GM12875 (cell line): ENCODE measurements around the gene MDH1.

ENCODE experiments used
- H3K4me3 ChIP-seq: one replicate; pipeline ENCODE4 v1.5.1; 2011; ENCODE audit warnings: low read depth, low read length, control low read depth
- TF ChIP-seq, protein P1 (sequence below): IDR thresholded peaks from 2 replicates; pipeline ENCODE4 v1.5.1; 2011; ENCODE audit warnings: low read depth, mild to moderate bottlenecking, control low read depth, inconsistent platforms, low read length, moderate library complexity, borderline replicate concordance; ENCODE audit not compliant: insufficient read depth

The MDH1 gene

DNA sequence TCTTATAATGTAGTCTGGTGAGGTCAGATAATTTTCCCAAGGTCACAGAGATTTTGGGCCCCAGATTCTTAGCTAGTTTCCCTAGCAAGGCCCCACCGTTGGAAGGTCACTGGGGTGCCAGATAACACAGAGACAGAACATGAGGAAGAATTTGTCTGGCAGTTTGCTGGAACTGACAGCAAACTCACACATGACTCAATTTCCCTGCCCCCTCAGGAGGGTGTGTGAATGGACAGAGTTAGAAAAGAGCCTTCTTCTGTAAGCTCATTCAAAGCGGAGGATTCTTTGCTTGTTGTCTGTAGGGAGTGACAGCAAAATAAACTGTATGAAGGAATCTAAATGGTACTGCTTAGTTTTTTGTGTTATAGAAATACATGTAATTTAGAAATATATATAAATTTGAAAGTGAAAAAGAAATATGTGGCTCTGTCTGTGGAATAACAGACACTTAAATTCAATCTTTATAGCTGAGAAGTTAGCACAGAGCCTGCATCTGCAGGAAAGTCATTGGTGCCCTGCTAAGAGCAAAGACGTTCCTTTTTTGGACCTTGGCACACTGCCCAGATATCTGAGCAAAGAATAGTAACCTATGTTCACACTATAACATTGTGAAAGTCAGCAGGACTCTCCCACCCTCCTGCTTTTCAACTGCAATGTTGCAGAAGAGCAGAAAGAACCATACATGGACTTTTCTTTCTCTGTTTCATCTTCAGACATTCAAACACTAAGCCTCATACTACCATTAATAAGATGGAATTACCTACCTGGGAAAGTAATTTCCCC is 2.1 kb downstream of the MDH1 start:
- TF ChIP-seq, protein P1, sequence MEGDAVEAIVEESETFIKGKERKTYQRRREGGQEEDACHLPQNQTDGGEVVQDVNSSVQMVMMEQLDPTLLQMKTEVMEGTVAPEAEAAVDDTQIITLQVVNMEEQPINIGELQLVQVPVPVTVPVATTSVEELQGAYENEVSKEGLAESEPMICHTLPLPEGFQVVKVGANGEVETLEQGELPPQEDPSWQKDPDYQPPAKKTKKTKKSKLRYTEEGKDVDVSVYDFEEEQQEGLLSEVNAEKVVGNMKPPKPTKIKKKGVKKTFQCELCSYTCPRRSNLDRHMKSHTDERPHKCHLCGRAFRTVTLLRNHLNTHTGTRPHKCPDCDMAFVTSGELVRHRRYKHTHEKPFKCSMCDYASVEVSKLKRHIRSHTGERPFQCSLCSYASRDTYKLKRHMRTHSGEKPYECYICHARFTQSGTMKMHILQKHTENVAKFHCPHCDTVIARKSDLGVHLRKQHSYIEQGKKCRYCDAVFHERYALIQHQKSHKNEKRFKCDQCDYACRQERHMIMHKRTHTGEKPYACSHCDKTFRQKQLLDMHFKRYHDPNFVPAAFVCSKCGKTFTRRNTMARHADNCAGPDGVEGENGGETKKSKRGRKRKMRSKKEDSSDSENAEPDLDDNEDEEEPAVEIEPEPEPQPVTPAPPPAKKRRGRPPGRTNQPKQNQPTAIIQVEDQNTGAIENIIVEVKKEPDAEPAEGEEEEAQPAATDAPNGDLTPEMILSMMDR = no peak
- H3K4me3 ChIP-seq = no peak overlapping the region

DNA sequence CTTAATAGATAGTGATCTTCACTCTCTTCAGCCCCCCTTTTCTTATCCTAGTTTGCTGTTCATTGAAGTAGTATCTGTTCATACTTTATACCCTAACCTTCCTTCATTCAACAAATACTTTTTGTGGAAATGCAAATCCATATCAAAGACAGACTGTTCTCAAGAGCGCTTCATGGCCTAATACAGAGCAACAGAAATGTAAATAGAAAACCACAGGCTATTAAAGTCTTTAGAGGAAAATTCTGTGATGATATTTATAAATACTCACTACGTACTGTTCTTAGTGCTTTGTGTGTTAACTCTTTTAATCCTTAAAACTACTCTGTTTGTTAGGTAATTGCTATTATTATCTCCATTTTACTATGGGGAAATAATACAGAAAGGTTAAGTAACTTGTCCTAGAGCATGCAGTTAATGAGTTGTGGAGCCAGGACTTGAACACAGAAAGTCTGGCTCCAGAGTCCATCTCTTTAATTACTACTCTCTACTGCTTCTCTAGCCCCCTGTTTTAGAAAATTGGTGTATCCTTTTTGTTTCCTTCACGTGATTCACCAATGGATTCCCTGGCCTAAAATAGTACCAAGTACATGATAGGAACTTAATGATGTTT is 2.9 kb downstream of the MDH1 start:
- H3K4me3 ChIP-seq = no peak overlapping the region
- TF ChIP-seq, protein P1 = no peak

DNA sequence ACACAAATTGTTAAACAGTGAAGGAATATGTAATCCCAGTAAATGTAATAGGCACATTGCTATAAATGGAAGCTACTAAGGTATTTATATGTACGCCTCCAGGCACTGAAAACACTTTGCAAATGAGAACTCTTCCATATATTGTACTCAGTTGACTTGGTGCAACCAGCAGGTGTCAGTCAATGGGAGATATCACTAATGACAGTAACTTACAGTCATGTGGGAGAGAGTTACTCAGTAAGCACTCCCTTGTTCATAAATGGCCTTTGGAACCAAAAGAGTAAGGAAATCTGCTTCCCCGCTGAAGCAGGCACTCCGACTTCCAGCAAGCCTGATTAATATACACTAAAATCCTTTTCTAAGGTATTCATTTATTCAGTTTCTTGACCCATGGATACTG is 5.9 kb downstream of the MDH1 start:
- TF ChIP-seq, protein P1 = no peak
- no peak overlapping the region for H3K4me3 ChIP-seq

DNA sequence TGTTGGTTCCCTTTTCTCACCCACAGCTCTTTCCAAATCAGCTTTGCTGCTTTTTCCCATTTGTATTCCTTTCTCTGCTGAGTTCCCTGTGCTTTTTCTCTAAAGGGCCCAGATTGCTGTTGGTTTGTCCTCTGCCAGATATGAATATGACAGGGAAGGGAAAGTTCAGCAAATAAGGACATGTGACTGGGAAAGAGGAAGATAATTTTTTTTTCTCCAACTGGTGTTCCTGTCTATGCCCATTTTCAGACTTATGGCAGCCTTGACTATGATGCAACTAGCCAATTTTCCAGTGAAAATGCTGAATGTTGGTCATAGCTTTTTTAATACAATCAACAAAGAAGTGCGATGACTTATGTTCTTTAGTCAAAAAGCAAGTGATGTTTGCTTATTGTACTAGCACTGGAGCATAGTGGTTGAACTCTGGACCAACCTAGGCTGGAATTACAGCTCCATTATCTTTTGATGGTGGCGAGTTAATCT is 7.7 kb downstream of the MDH1 start:
- no peak overlapping the region for H3K4me3 ChIP-seq
- TF ChIP-seq, protein P1 = no peak

DNA sequence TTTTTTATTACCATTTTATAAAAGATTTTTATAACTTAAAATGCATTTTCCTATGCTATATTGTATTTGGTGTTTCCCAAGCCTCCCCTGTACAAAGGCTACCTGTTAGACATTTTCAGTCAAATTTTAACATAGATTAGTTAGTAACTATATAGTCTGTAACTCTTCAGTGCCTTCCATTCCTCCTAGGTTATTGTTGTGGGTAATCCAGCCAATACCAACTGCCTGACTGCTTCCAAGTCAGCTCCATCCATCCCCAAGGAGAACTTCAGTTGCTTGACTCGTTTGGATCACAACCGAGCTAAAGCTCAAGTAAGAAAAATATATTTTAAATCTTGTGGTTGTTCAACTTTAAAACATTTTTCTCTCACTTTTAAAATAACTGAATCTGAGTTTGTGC is 10.2 kb downstream of the MDH1 start:
- TF ChIP-seq, protein P1 = no peak
- H3K4me3 ChIP-seq = no peak overlapping the region

DNA sequence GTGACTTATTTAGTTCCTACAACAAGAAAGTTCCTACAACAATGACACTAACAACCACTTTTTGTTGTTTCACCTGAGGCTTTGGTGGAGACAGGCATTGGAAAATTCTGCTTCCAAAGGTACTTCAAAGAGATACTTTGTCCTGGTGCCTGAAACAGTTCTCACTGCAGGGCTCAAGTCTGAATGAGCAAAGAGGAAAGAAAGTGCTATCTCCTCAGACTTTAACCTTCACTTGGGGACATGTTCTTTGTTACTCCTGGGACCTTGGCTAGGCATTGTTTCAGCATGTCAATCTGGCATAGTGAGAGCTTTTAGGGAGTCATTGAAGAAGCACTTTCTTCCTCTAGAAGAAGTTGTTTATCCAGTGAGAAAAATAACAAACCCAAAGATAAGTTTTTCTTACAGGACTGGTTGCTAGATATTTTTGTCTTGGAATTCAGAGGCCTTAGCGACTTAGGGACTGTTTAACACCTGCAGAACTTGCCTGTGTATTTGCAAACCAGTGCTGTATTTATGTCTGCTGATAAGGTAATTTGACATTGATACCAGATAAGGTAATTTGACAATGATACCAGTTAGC is 12.2 kb downstream of the MDH1 start:
- TF ChIP-seq, protein P1 = no peak
- no peak overlapping the region for H3K4me3 ChIP-seq
